Measurements from ENCODE around the gene TRMT10B.
"Not testable (repeated sequence)": the region's sequence is repeated elsewhere in the genome, so short reads cannot be mapped to it uniquely, and the experiment has no call there.

The TRMT10B gene

GRCh38 chr9:37747271-37747753 is 6.3 kb upstream of the TRMT10B start:
- intact Hi-C loops (cut with DNase I) = loop anchor here (5.0 kb wide), 1 partner anchor 165 kb away; no protein-coding TSS in a partner anchor

GRCh38 chr9:37749129-37749528 is 4.5 kb upstream of the TRMT10B start:
- intact Hi-C loops (cut with DNase I) = loop anchor here (5.0 kb wide), 1 partner anchor 167 kb away; no protein-coding TSS in a partner anchor
- DNase-seq = peak in 1 of 10 donors; percentile 2

More at GRCh38 chr9:37747271-37747753, 6.3 kb upstream of the TRMT10B start:
- DNase-seq = peak; percentile 42 to 95 (median 66)

GRCh38 chr9:37751186-37751585 is 2.4 kb upstream of the TRMT10B start:
- intact Hi-C loops (cut with DNase I) = no loop called here
- DNase-seq = peak in 1 of 10 donors; percentile 33

GRCh38 chr9:37751704-37752103 is 1.9 kb upstream of the TRMT10B start:
- intact Hi-C loops (cut with DNase I) = not testable (repeated sequence)
- peak in 1 of 10 donors; percentile 64 for DNase-seq

GRCh38 chr9:37752112-37752511 is 1.5 kb upstream of the TRMT10B start:
- intact Hi-C loops (cut with DNase I) = not testable (repeated sequence)
- DNase-seq = peak in 1 of 10 donors; percentile 30

- intact Hi-C loops (cut with DNase I) = no loop called here
- peak in 1 of 10 donors; percentile 51 for DNase-seq
Measured at GRCh38 chr9:37752642-37753488, 740 bp upstream of the TRMT10B start.

- intact Hi-C loops (cut with DNase I) = no loop called here
- DNase-seq = no peak
Measured at GRCh38 chr9:37758747-37759146, 5.1 kb downstream of the TRMT10B start.

GRCh38 chr9:37760416-37761161 is 7.0 kb downstream of the TRMT10B start:
- intact Hi-C loops (cut with DNase I) = no loop called here
- DNase-seq = no peak

GRCh38 chr9:37761511-37761910 is 7.9 kb downstream of the TRMT10B start:
- intact Hi-C loops (cut with DNase I) = no loop called here

GRCh38 chr9:37765263-37765662 is 11.7 kb downstream of the TRMT10B start:
- intact Hi-C loops (cut with DNase I); DNase-seq: not testable (repeated sequence)

More at GRCh38 chr9:37761511-37761910, 7.9 kb downstream of the TRMT10B start:
- DNase-seq = no peak

GRCh38 chr9:37769306-37769705 is 15.7 kb downstream of the TRMT10B start:
- intact Hi-C loops (cut with DNase I) = no loop called here
- no peak for DNase-seq

GRCh38 chr9:37769995-37770394 is 16.4 kb downstream of the TRMT10B start:
- intact Hi-C loops (cut with DNase I) = no loop called here

GRCh38 chr9:37775216-37775919 is 21.8 kb downstream of the TRMT10B start:
- no peak for DNase-seq
- intact Hi-C loops (cut with DNase I) = no loop called here

More at GRCh38 chr9:37769995-37770394, 16.4 kb downstream of the TRMT10B start:
- no peak for DNase-seq

GRCh38 chr9:37776328-37776727 is 22.7 kb downstream of the TRMT10B start:
- DNase-seq = no peak
- intact Hi-C loops (cut with DNase I) = no loop called here

GRCh38 chr9:37778534-37778933 is 24.9 kb downstream of the TRMT10B start:
- DNase-seq = no peak
- intact Hi-C loops (cut with DNase I) = no loop called here

- intact Hi-C loops (cut with DNase I) = loop anchor here (10.0 kb wide), 1 partner anchor 189 kb away; the partner anchor contains the start of gene TOMM5
- DNase-seq = no peak
Measured at GRCh38 chr9:37784291-37784615, 30.6 kb downstream of the TRMT10B start.

GRCh38 chr9:37784616-37785483 is 31.2 kb downstream of the TRMT10B start, which contains the start of gene EXOSC3:
EXOSC3 (minus strand) TSS chr9:37785064; CDS start chr9:37785044, 20 bp downstream.
- intact Hi-C loops (cut with DNase I) = loop anchor here (10.0 kb wide), 1 partner anchor 190 kb away; the partner anchor contains the start of gene TOMM5
- DNase-seq = peak; percentile 86 to 99 (median 93)

GRCh38 chr9:37787059-37787458 is 33.5 kb downstream of the TRMT10B start:
- intact Hi-C loops (cut with DNase I) = loop anchor here (10.0 kb wide), 1 partner anchor 192 kb away; the partner anchor contains the start of gene TOMM5
- DNase-seq = peak in 2 of 10 donors; percentile 56 to 80

- intact Hi-C loops (cut with DNase I) = loop anchor here (10.0 kb wide), 1 partner anchor 194 kb away; the partner anchor contains the start of gene TOMM5
- no peak for DNase-seq
Measured at GRCh38 chr9:37788332-37788731, 34.7 kb downstream of the TRMT10B start.

All from posterior cingulate gyrus (tissue), 11 donors.